Psoas muscle (tissue), 8 donors: Measurements from ENCODE around the gene KCND3. TPM values are rescaled to one million over a fixed set of nuclear protein-coding genes. Genes with fewer than 3 reads are reported as not detected.
A peak's percentile ranks its signal among the peaks of the same experiment; 100 is the strongest.

ENCODE experiments used
- ATAC-seq, 4 donors: fragments of 200-7000 bp; cut with Tn5 transposase; one replicate each; pipeline ENCODE4 v1.9.1; 2020; ENCODE audit warnings: moderate library complexity in 3 of 4, mild to moderate bottlenecking in 2 of 4
- DNase-seq, 2 donors: peaks; one replicate each; pipeline ENCODE4 v3.0.0-alpha.2; 2020
- H3K27ac ChIP-seq: fragments of 200-600 bp; one replicate; pipeline ENCODE4 v1.8.0; 2022
- H3K27me3 ChIP-seq, 3 donors: fragments of 200-600 bp in 1 of 3; one replicate each; pipeline versions ENCODE4 v1.6.1 to v1.8.0; 2013 to 2022; ENCODE audit warnings: low read length in 2 of 3, mild to moderate bottlenecking in 2 of 3, moderate library complexity in 1 of 3; ENCODE audit not compliant: insufficient read depth in 3 of 3
- H3K36me3 ChIP-seq, 2 donors: fragments of 200-600 bp in 1 of 2; one replicate each; pipeline versions ENCODE4 v1.6.1 to v1.8.0; 2013 to 2022; ENCODE audit warnings: low read depth in 1 of 2, mild to moderate bottlenecking in 1 of 2, moderate library complexity in 1 of 2; ENCODE audit not compliant: insufficient read depth in 1 of 2
- H3K4me1 ChIP-seq: fragments of 200-600 bp; one replicate; pipeline ENCODE4 v1.8.0; 2022
- H3K4me3 ChIP-seq: fragments of 200-600 bp; one replicate; pipeline ENCODE4 v1.8.0; 2022; ENCODE audit warnings: mild to moderate bottlenecking
- H3K9me3 ChIP-seq: fragments of 200-600 bp; one replicate; pipeline ENCODE4 v1.8.0; 2022
- CTCF ChIP-seq: fragments of 200-600 bp; IDR thresholded peaks from one replicate; pipeline ENCODE4 v1.8.0; 2022; ENCODE audit warnings: antibody characterized with exemption
- WGBS, 3 donors: extraction: QIAGEN DNeasy Blood & Tissue Kit; methylation state at CpG; one replicate each; pipeline versions ENCODE4 v1.1.6 to v1.1.7; 2013; 5-methylcytosine and 5-hydroxymethylcytosine counted together
- intact Hi-C, 2 donors: fragments of 100-400 bp; cut with DNase I; formaldehyde crosslinking; loops; one replicate each; pipeline versions ENCODE4 v1.11.0 to v1.14.2; 2022
- polyA plus RNA-seq, 3 donors: library from polyadenylated mRNA; stranded (reverse); fragments of 200-250 nt; gene quantifications; one replicate each; pipeline ENCODE4 v1.2.3, GENCODE V29; 2013
- total RNA-seq, 4 donors: library from RNA; stranded (reverse); fragmentation: NEBNext Ultra II Directional in 2 of 4; extraction: Animal tissue kit (Norgen Biotek cat#: 25700) in 2 of 4; gene quantifications; one replicate each; pipeline versions ENCODE4 v1.2.1 to v1.2.4, GENCODE V29; 2021 to 2023
- donor health status: healthy with polysubstance abuse.
- donor health status: DM: no; HTN: no; CAD: no; lungs with moderate emphysema.
- donor health status: Bipolar disorder and iron deficiency.
- donor health status: healthy.
- donor health status: DM: yes; HTN: yes; CAD: no.
- donor health status: DM: no; HTN: no; CAD: no.
- donor health status: DM: no; HTN: no; CAD: no.
- donor health status: DM: yes; HTN: yes; CAD: no.

KCND3 gene
- total and polyA plus RNA-seq, 7 donors: 0.53 to 4.1 (median 1.3) TPM

GRCh38 chr1:111864862-111865261 is 124.6 kb downstream of the KCND3 start:
- H3K4me1 ChIP-seq: no peaks in the 10 kb centered on the region
- H3K27me3 ChIP-seq: no peaks in the 10 kb centered on the region
- ATAC-seq (no peak), DNase-seq (no peak)
- 24 to 27% (median 26%) methylated on average over 3 of the region's 3 CpGs for WGBS, 3 donors
- no peak for TF ChIP-seq CTCF
- no peak overlapping the region for H3K4me3 ChIP-seq
- intact Hi-C loops: no loop called here
- H3K36me3 ChIP-seq: no peaks in the 10 kb centered on the region
- no peak overlapping the region for H3K27ac ChIP-seq
- no peaks in the 10 kb centered on the region for H3K9me3 ChIP-seq

- intact Hi-C loops: no loop called here
- H3K9me3 ChIP-seq: no peaks in the 10 kb centered on the region
- H3K27me3 ChIP-seq: no peaks in the 10 kb centered on the region
- no peak for TF ChIP-seq CTCF
- H3K27ac ChIP-seq: no peak overlapping the region
- no peak for ATAC-seq
- DNase-seq: no peak
- H3K36me3 ChIP-seq: no peaks in the 10 kb centered on the region
- WGBS, 3 donors: 52 to 60% (median 57%) methylated on average over 3 of the region's 3 CpGs
- no peaks in the 10 kb centered on the region for H3K4me1 ChIP-seq
- no peak overlapping the region for H3K4me3 ChIP-seq
These were observed 126.1 kb downstream of the KCND3 start for GRCh38 chr1:111863401-111863800.

GRCh38 chr1:111862599-111862998 is 126.9 kb downstream of the KCND3 start:
- H3K9me3 ChIP-seq: no peaks in the 10 kb centered on the region
- no peaks in the 10 kb centered on the region for H3K4me1 ChIP-seq
- ATAC-seq (peak in 2 of 4 donors; percentile 65 to 76), DNase-seq (no peak)
- no peak for TF ChIP-seq CTCF
- no peaks in the 10 kb centered on the region for H3K27me3 ChIP-seq
- WGBS, 3 donors: 37 to 42% (median 38%) methylated on average over 3 of the region's 3 CpGs
- no peak overlapping the region for H3K4me3 ChIP-seq
- H3K36me3 ChIP-seq: no peaks in the 10 kb centered on the region
- H3K27ac ChIP-seq: no peak overlapping the region
- intact Hi-C loops: no loop called here

GRCh38 chr1:111861523-111861922 is 127.9 kb downstream of the KCND3 start:
- Histone ChIP-seq H3K4me3 (no peak overlapping the region), H3K27ac (no peak overlapping the region), H3K4me1 (no peaks in the 10 kb centered on the region), H3K9me3 (no peaks in the 10 kb centered on the region), H3K27me3 (no peaks in the 10 kb centered on the region), H3K36me3 (no peaks in the 10 kb centered on the region)
- 74 to 81% (median 76%) methylated on average over 6 of the region's 6 CpGs for WGBS, 3 donors
- intact Hi-C loops: no loop called here
- TF ChIP-seq CTCF: no peak
- ATAC-seq (no peak), DNase-seq (no peak)

- Histone ChIP-seq H3K4me1 (no peaks in the 10 kb centered on the region), H3K9me3 (no peaks in the 10 kb centered on the region), H3K27ac (no peak overlapping the region), H3K36me3 (no peaks in the 10 kb centered on the region), H3K4me3 (no peak overlapping the region), H3K27me3 (no peaks in the 10 kb centered on the region)
- DNase-seq: no peak
- TF ChIP-seq CTCF: no peak
- peak in 2 of 4 donors; percentile 35 to 38 for ATAC-seq
- intact Hi-C loops: no loop called here
- WGBS, 3 donors: 57 to 73% (median 65%) methylated on average over 13 of the region's 13 CpGs
These were observed 132.2 kb downstream of the KCND3 start for GRCh38 chr1:111857194-111857651.
